AG09319 (cell line): ENCODE results near the gene HBZ.
"Not testable (repeated sequence)": the region's sequence is repeated elsewhere in the genome, so short reads cannot be mapped to it uniquely, and the experiment has no call there.

Experiments used
- DNase-seq: peaks from one replicate; pipeline ENCODE4 v3.0.0-alpha.2; 2010; ENCODE audit warnings: low read depth; ENCODE audit errors: extremely low read depth
- CTCF ChIP-seq: IDR thresholded peaks from 2 replicates; pipeline ENCODE4 v1.5.1; 2011; ENCODE audit warnings: low read depth, mild to moderate bottlenecking, inconsistent platforms, low read length, moderate library complexity

Gene HBZ

GRCh38 chr16:122361-122760, 30.1 kb upstream of the HBZ start:
- no peak for DNase-seq
- no peak for TF ChIP-seq CTCF

GRCh38 chr16:123558-124350, 28.7 kb upstream of the HBZ start:
- DNase-seq: not testable (repeated sequence)

GRCh38 chr16:125011-125410, 27.4 kb upstream of the HBZ start:
- no peak for TF ChIP-seq CTCF
- DNase-seq: no peak

- no peak for TF ChIP-seq CTCF
- no peak for DNase-seq
These were observed 23.4 kb upstream of the HBZ start for GRCh38 chr16:129075-129474.

- no peak for TF ChIP-seq CTCF
- no peak for DNase-seq
These were observed 21.8 kb upstream of the HBZ start for GRCh38 chr16:130533-131173.

GRCh38 chr16:132120-132519, 20.3 kb upstream of the HBZ start:
- no peak for DNase-seq
- no peak for TF ChIP-seq CTCF

GRCh38 chr16:133716-134115, 18.7 kb upstream of the HBZ start:
- no peak for TF ChIP-seq CTCF

GRCh38 chr16:138049-138417, 14.4 kb upstream of the HBZ start:
- DNase-seq: no peak

More at GRCh38 chr16:133716-134115, 18.7 kb upstream of the HBZ start:
- no peak for DNase-seq

More at GRCh38 chr16:138049-138417, 14.4 kb upstream of the HBZ start:
- no peak for TF ChIP-seq CTCF
